ENCODE data around the gene CEACAM3.

Gene CEACAM3

GRCh38 chr19:41845051-41845590 lies 48.7 kb downstream of the CEACAM3 start:
- no peak for DNase-seq

GRCh38 chr19:41847351-41848105 lies 51.1 kb downstream of the CEACAM3 start:
- DNase-seq = no peak

GRCh38 chr19:41848666-41849065 lies 52.3 kb downstream of the CEACAM3 start:
- no peak for DNase-seq

GRCh38 chr19:41849067-41849466 lies 52.7 kb downstream of the CEACAM3 start:
- DNase-seq = no peak

- DNase-seq = no peak
These were observed 54.0 kb downstream of the CEACAM3 start for GRCh38 chr19:41850381-41850780.

- no peak for DNase-seq
These were observed 55.1 kb downstream of the CEACAM3 start for GRCh38 chr19:41851456-41851855.

- DNase-seq = no peak
These were observed 57.0 kb downstream of the CEACAM3 start for GRCh38 chr19:41853344-41853743.

- no peak for DNase-seq
These were observed 57.4 kb downstream of the CEACAM3 start for GRCh38 chr19:41853768-41854167.

- no peak for DNase-seq
These were observed 62.8 kb downstream of the CEACAM3 start for GRCh38 chr19:41859213-41859617.

GRCh38 chr19:41859618-41860418 lies 63.4 kb downstream of the CEACAM3 start, which contains the start of gene RPS19:
Gene RPS19 (plus strand): TSS chr19:41860255. CDS start chr19:41860775, 520 bp downstream.
- DNase-seq = peak; percentile 99

GRCh38 chr19:41860419-41861115 lies 64.2 kb downstream of the CEACAM3 start:
- DNase-seq = no peak

All from fibroblast of skin of scalp (primary cell).